ENCODE results near the gene OSBPL6. TPM values are rescaled to one million over a fixed set of nuclear protein-coding genes. Genes with fewer than 3 reads are reported as not detected.

Gene OSBPL6
- total and polyA plus RNA-seq, 2 of the 13 experiments (the other 11 are each of a cell fraction or from before 2014, with no cell fraction given) = 0.03 to 0.11 TPM

DNA sequence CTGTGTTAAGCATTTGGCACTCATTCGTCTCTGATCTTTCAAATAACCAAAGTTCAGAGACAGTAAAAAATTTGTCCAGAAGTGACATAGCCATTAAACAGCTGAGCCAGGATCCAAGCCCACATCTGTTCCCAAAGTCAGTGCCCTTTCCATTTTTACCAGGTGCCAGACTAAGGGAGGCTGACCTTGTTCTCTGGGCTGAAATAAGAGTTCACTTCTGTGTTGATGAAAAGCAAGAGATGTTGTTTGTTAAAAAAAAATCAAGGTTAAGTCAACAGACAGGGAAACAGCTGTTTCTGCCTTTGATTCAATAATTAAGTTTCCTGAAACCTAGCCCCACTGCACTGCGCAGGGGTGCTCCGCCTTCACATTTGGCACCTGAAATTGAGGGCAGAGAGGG, 139.5 kb downstream of the OSBPL6 start:
- H3K79me2 ChIP-seq (ENCODE audit: insufficient read depth, low read length) = no peaks in the 10 kb centered on the region
- H3K4me2 ChIP-seq (ENCODE audit: low read depth, low read length) = peak overlapping the region; percentile 21; the same call in 1 of the 2 replicates
- H3K36me3 ChIP-seq (replicated peaks in 1 of 2; ENCODE audit: control insufficient read depth in 1 of 2, insufficient read depth in 2 of 2, low read length in 2 of 2) = no peaks in the 10 kb centered on the region
- FAIRE-seq (no peak), DNase-seq (ENCODE audit: low spot score) (no peak), ATAC-seq (peak; percentile 16; the same call in 1 of the 3 replicates)
- intact Hi-C loops (cut with micrococcal nuclease; ENCODE audit: unreplicated experiment) (no loop called here), in situ Hi-C loops (cut with HindIII; ENCODE audit: extremely low pct_ligation_motif_present, low pct_unique_long_range_greater_than_20kb) (no loop called here)
- no peaks in the 10 kb centered on the region for H4K20me1 ChIP-seq (ENCODE audit: insufficient read depth, low read length)
- BruUV-seq (replicated peaks) = no TSS peak
- no peak overlapping the region for H3K4me3 ChIP-seq (replicated peaks in 1 of 3; ENCODE audit: insufficient read depth in 1 of 3, low read depth in 2 of 3, low read length in 3 of 3)
- no peaks in the 10 kb centered on the region for H3K9me3 ChIP-seq (ENCODE audit: low read length)
- peaks cover 0 to 5% of the 10 kb centered on the region in 2 experiments; a peak in 1 of 5 replicates for H3K27me3 ChIP-seq (ENCODE audit: control insufficient read depth in 1 of 2, insufficient read depth in 2 of 2, low read length in 2 of 2)
- WGBS (ENCODE audit: low lambda C conversion rate) = 66% methylated on average over 3 of the region's 3 CpGs
- POLR2A ChIA-PET = no interaction called here
- H3K4me1 ChIP-seq (ENCODE audit: insufficient read depth, low read length) = peaks cover 33% of the 10 kb centered on the region
- H3K27ac ChIP-seq (ENCODE audit: extremely low read length, insufficient read depth, low read length) = no peak overlapping the region
- H3K9ac ChIP-seq (ENCODE audit: insufficient read depth, low read depth, low read length) = no peak overlapping the region
- H2AFZ ChIP-seq (ENCODE audit: low read length) = no peak overlapping the region
- CTCF ChIA-PET (ENCODE audit: low intra/inter-chr PET ratio, low total read pairs) = no interaction called here
- 0 out of 2 replicates have a peak, but pooled peaks have one; percentile 25 for TF ChIP-seq TBX2 (CRISPR knock-in tag; IDR thresholded peaks at IDR 0.05; ENCODE audit: borderline replicate concordance)
- TF ChIP-seq HNRNPL (IDR thresholded peaks at IDR 0.05; ENCODE audit: low read depth, low read length) = no peak
- no peak for TF ChIP-seq SOX13 (IDR thresholded peaks at IDR 0.05)
- TF ChIP-seq SOX13 (CRISPR knock-in tag; conservative IDR thresholded peaks at IDR 0.05 in 1 of 2, IDR thresholded peaks at IDR 0.05 in 1 of 2) = no peak
- TF ChIP-seq, protein P1, sequence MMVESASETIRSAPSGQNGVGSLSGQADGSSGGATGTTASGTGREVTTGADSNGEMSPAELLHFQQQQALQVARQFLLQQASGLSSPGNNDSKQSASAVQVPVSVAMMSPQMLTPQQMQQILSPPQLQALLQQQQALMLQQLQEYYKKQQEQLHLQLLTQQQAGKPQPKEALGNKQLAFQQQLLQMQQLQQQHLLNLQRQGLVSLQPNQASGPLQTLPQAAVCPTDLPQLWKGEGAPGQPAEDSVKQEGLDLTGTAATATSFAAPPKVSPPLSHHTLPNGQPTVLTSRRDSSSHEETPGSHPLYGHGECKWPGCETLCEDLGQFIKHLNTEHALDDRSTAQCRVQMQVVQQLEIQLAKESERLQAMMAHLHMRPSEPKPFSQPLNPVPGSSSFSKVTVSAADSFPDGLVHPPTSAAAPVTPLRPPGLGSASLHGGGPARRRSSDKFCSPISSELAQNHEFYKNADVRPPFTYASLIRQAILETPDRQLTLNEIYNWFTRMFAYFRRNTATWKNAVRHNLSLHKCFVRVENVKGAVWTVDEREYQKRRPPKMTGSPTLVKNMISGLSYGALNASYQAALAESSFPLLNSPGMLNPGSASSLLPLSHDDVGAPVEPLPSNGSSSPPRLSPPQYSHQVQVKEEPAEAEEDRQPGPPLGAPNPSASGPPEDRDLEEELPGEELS (CRISPR knock-in tag; IDR thresholded peaks at IDR 0.05) = 0 out of 2 replicates have a peak, but pooled peaks have one; percentile 17
- TF ChIP-seq ZNF557 (CRISPR knock-in tag; IDR thresholded peaks at IDR 0.05) = no peak
- peak; percentile 43; the same call in 1 of the 2 replicates for TF ChIP-seq NCOA2 (CRISPR knock-in tag; IDR thresholded peaks at IDR 0.05)
- no peak for TF ChIP-seq RAD51 (IDR thresholded peaks at IDR 0.05; ENCODE audit: borderline replicate concordance)
- TF ChIP-seq, protein P2, sequence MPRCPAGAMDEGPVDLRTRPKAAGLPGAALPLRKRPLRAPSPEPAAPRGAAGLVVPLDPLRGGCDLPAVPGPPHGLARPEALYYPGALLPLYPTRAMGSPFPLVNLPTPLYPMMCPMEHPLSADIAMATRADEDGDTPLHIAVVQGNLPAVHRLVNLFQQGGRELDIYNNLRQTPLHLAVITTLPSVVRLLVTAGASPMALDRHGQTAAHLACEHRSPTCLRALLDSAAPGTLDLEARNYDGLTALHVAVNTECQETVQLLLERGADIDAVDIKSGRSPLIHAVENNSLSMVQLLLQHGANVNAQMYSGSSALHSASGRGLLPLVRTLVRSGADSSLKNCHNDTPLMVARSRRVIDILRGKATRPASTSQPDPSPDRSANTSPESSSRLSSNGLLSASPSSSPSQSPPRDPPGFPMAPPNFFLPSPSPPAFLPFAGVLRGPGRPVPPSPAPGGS (CRISPR knock-in tag; IDR thresholded peaks at IDR 0.05) = no peak
- no peak for TF ChIP-seq SKI (IDR thresholded peaks at IDR 0.05; ENCODE audit: partially characterized antibody)
- no peak for TF ChIP-seq PITX1 (CRISPR knock-in tag; IDR thresholded peaks at IDR 0.05)
- TF ChIP-seq GATAD2A (CRISPR knock-in tag; IDR thresholded peaks at IDR 0.05) = peak; percentile 53; the same call in 1 of the 2 replicates
- TF ChIP-seq, protein P3, sequence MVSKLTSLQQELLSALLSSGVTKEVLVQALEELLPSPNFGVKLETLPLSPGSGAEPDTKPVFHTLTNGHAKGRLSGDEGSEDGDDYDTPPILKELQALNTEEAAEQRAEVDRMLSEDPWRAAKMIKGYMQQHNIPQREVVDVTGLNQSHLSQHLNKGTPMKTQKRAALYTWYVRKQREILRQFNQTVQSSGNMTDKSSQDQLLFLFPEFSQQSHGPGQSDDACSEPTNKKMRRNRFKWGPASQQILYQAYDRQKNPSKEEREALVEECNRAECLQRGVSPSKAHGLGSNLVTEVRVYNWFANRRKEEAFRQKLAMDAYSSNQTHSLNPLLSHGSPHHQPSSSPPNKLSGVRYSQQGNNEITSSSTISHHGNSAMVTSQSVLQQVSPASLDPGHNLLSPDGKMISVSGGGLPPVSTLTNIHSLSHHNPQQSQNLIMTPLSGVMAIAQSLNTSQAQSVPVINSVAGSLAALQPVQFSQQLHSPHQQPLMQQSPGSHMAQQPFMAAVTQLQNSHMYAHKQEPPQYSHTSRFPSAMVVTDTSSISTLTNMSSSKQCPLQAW (CRISPR knock-in tag; IDR thresholded peaks at IDR 0.05) = no peak
- TF ChIP-seq SALL1 (CRISPR knock-in tag; IDR thresholded peaks at IDR 0.05) = peak; percentile 69
- TF ChIP-seq, protein P4, sequence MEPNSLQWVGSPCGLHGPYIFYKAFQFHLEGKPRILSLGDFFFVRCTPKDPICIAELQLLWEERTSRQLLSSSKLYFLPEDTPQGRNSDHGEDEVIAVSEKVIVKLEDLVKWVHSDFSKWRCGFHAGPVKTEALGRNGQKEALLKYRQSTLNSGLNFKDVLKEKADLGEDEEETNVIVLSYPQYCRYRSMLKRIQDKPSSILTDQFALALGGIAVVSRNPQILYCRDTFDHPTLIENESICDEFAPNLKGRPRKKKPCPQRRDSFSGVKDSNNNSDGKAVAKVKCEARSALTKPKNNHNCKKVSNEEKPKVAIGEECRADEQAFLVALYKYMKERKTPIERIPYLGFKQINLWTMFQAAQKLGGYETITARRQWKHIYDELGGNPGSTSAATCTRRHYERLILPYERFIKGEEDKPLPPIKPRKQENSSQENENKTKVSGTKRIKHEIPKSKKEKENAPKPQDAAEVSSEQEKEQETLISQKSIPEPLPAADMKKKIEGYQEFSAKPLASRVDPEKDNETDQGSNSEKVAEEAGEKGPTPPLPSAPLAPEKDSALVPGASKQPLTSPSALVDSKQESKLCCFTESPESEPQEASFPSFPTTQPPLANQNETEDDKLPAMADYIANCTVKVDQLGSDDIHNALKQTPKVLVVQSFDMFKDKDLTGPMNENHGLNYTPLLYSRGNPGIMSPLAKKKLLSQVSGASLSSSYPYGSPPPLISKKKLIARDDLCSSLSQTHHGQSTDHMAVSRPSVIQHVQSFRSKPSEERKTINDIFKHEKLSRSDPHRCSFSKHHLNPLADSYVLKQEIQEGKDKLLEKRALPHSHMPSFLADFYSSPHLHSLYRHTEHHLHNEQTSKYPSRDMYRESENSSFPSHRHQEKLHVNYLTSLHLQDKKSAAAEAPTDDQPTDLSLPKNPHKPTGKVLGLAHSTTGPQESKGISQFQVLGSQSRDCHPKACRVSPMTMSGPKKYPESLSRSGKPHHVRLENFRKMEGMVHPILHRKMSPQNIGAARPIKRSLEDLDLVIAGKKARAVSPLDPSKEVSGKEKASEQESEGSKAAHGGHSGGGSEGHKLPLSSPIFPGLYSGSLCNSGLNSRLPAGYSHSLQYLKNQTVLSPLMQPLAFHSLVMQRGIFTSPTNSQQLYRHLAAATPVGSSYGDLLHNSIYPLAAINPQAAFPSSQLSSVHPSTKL (CRISPR knock-in tag; IDR thresholded peaks at IDR 0.05) = peak; percentile 63
- no peak for TF ChIP-seq CBX2 (IDR thresholded peaks at IDR 0.05; ENCODE audit: low read depth, low read length)
- TF ChIP-seq CBX2 (CRISPR knock-in tag; IDR thresholded peaks at IDR 0.05; ENCODE audit: low read depth) = no peak
- TF ChIP-seq RXRA (CRISPR knock-in tag; IDR thresholded peaks at IDR 0.05) = no peak
